ENCODE data around the gene TMEM43.

DNA sequence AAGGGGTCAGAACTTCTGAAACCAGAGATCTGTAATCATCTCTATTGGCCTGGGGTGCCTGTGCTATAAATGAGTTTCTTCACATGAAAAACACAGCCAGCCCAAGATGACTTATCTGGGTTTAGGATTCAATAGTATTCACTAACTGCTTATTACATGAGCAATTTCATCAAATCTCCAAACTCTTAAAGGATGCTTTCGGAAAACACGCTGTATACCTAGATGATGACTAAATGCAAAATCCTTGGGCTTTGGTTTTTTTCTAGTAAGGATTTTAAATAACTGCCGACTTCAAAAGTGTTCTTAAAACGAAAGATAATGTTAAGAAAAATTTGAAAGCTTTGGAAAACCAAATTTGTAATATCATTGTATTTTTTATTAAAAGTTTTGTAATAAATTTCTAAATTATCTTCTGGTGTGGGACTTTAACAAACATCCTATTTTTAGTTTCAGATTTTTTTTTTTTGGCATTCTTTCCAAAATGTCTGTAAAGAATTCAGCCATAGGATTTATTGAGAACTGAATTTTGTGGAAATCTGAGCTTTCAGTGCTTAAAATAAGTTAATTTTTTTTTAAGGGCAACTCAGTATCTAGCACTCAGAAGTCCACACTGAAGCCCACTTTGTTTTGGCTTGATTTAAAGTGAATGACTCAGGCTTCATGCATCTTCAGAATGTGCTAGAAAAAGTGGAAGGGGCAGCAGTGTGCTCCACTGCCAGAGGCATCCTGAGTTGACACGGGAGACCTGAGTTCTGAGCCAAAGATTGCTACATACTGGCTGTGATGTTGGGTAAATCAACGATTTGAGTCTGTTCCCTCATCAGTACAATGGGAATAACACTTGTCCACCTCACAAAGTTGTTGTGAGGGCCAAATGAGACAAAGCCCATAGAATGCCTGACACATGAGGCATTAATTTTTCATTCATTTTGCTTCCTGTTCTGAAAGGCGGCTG lies 18.7 kb downstream of the TMEM43 start:
- TF ChIP-seq EZH2 (IDR thresholded peaks at IDR 0.05; ENCODE audit: borderline replicate concordance, low read length), result no peak
- TF ChIP-seq, protein P1, sequence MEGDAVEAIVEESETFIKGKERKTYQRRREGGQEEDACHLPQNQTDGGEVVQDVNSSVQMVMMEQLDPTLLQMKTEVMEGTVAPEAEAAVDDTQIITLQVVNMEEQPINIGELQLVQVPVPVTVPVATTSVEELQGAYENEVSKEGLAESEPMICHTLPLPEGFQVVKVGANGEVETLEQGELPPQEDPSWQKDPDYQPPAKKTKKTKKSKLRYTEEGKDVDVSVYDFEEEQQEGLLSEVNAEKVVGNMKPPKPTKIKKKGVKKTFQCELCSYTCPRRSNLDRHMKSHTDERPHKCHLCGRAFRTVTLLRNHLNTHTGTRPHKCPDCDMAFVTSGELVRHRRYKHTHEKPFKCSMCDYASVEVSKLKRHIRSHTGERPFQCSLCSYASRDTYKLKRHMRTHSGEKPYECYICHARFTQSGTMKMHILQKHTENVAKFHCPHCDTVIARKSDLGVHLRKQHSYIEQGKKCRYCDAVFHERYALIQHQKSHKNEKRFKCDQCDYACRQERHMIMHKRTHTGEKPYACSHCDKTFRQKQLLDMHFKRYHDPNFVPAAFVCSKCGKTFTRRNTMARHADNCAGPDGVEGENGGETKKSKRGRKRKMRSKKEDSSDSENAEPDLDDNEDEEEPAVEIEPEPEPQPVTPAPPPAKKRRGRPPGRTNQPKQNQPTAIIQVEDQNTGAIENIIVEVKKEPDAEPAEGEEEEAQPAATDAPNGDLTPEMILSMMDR (conservative IDR thresholded peaks at IDR 0.05 in 1 of 2, IDR thresholded peaks at IDR 0.05 in 1 of 2; ENCODE audit: extremely low read depth in 1 of 2, insufficient read depth in 1 of 2, low read depth in 1 of 2, low read length in 2 of 2), result no peak
